Measurements from ENCODE around the gene MON2. TPM values are rescaled to one million over a fixed set of nuclear protein-coding genes. Genes with fewer than 3 reads are reported as not detected.

The MON2 gene
- total RNA-seq, 1 donor from 2014 or later = 43.4 TPM

GRCh38 chr12:62649412-62650138, 182.9 kb downstream of the MON2 start:
- H3K27me3 Mint-ChIP-seq (ENCODE audit: unreplicated experiment) = no peaks in the 10 kb centered on the region

More at GRCh38 chr12:62649412-62650138, 182.9 kb downstream of the MON2 start:
- TF ChIP-seq CTCF (IDR thresholded peaks at IDR 0.05; ENCODE audit: partially characterized antibody, unreplicated experiment) = no peak
- H3K27ac Mint-ChIP-seq (ENCODE audit: unreplicated experiment) = no peak overlapping the region
- H3K36me3 Mint-ChIP-seq (ENCODE audit: unreplicated experiment) = no peaks in the 10 kb centered on the region
- H3K4me1 Mint-ChIP-seq (ENCODE audit: low read depth, unreplicated experiment) = no peaks in the 10 kb centered on the region
- H3K9me3 Mint-ChIP-seq (ENCODE audit: unreplicated experiment) = no peaks in the 10 kb centered on the region
- no peak overlapping the region for H3K4me3 Mint-ChIP-seq (ENCODE audit: unreplicated experiment)
- DNase-seq = no peak

Small RNAs within 50 kb of the gene (microRNA-seq; reads per million reads assigned to microRNA genes)
- 146 reads per million, percentile 77 among the genes with 10 or more reads in this experiment for gene MIRLET7I (ENCODE audit: unreplicated experiment)

Other genes with a start within 250 kb of the MON2 start
- 74.4 TPM for gene USP15, start 206.4 kb upstream of the MON2 start, total RNA-seq (ENCODE audit: unreplicated experiment)

Measured in glutamatergic neuron (in vitro differentiated cells).